GM21381 (cell line): ENCODE results near the gene SPECC1L.
"Not testable (repeated sequence)": the region's sequence is repeated elsewhere in the genome, so short reads cannot be mapped to it uniquely, and the experiment has no call there.

ENCODE experiments used
- ATAC-seq: cut with Tn5 transposase; IDR thresholded peaks from one replicate; pipeline ENCODE4 v1.9.1; 2021; ENCODE audit warnings: mild to moderate bottlenecking, moderate library complexity; ENCODE audit not compliant: unreplicated experiment

The SPECC1L gene

GRCh38 chr22:24245584-24246561, 24.8 kb upstream of the SPECC1L start:
- ATAC-seq = not testable (repeated sequence)

- no peak for ATAC-seq
Observed at GRCh38 chr22:24247011-24247507, 23.6 kb upstream of the SPECC1L start.

GRCh38 chr22:24247564-24248344, 22.9 kb upstream of the SPECC1L start:
- no peak for ATAC-seq

GRCh38 chr22:24248611-24249010, 22.0 kb upstream of the SPECC1L start:
- not testable (repeated sequence) for ATAC-seq

- ATAC-seq = not testable (repeated sequence)
Observed at GRCh38 chr22:24249413-24249812, 21.2 kb upstream of the SPECC1L start.

GRCh38 chr22:24251286-24251685, 19.3 kb upstream of the SPECC1L start:
- ATAC-seq = not testable (repeated sequence)

- ATAC-seq = not testable (repeated sequence)
Observed at GRCh38 chr22:24253126-24253525, 17.5 kb upstream of the SPECC1L start.

GRCh38 chr22:24256136-24256535, 14.5 kb upstream of the SPECC1L start:
- ATAC-seq = not testable (repeated sequence)

GRCh38 chr22:24256736-24257135, 13.9 kb upstream of the SPECC1L start:
- not testable (repeated sequence) for ATAC-seq

- not testable (repeated sequence) for ATAC-seq
Observed at GRCh38 chr22:24259459-24259858, 11.2 kb upstream of the SPECC1L start.

- ATAC-seq = not testable (repeated sequence)
Observed at GRCh38 chr22:24262185-24262749, 8.4 kb upstream of the SPECC1L start.

- ATAC-seq = not testable (repeated sequence)
Observed at GRCh38 chr22:24263479-24263878, 7.2 kb upstream of the SPECC1L start.

- ATAC-seq = not testable (repeated sequence)
Observed at GRCh38 chr22:24264329-24264896, 6.2 kb upstream of the SPECC1L start.

GRCh38 chr22:24265734-24266133, 4.9 kb upstream of the SPECC1L start:
- no peak for ATAC-seq

- ATAC-seq = not testable (repeated sequence)
Observed at GRCh38 chr22:24266495-24266894, 4.1 kb upstream of the SPECC1L start.

- no peak for ATAC-seq
Observed at GRCh38 chr22:24271386-24271854, 789 bp downstream of the SPECC1L start.

- ATAC-seq = not testable (repeated sequence)
Observed at GRCh38 chr22:24273031-24273430, 2.4 kb downstream of the SPECC1L start.

GRCh38 chr22:24273906-24274305, 3.3 kb downstream of the SPECC1L start:
- ATAC-seq = not testable (repeated sequence)

- not testable (repeated sequence) for ATAC-seq
Observed at GRCh38 chr22:24274696-24275405, 4.2 kb downstream of the SPECC1L start.

GRCh38 chr22:24280363-24280762, 9.7 kb downstream of the SPECC1L start:
- not testable (repeated sequence) for ATAC-seq
